Tibial nerve (tissue), 3 donors: Measurements from ENCODE around the gene ID4.

Experiments used
- POLR2A ChIP-seq, 2 donors: fragments of 450-650 bp; IDR thresholded peaks; one replicate each; pipeline ENCODE4 v1.6.1; 2017; ENCODE audit warnings: antibody characterized with exemption in 2 of 2, mild to moderate bottlenecking in 2 of 2, moderate library complexity in 2 of 2
- TF ChIP-seq, protein P1 (sequence below), 5 experiments: fragments of 200-600 bp in 3 of 5; fragments of 450-650 bp in 2 of 5; sonication (generic) in 3 of 5; IDR thresholded peaks; one replicate each; pipeline ENCODE4 v1.5.1; 2016 to 2019; ENCODE audit warnings: antibody characterized with exemption in 5 of 5, mild to moderate bottlenecking in 3 of 5, moderate library complexity in 2 of 5

DNA sequence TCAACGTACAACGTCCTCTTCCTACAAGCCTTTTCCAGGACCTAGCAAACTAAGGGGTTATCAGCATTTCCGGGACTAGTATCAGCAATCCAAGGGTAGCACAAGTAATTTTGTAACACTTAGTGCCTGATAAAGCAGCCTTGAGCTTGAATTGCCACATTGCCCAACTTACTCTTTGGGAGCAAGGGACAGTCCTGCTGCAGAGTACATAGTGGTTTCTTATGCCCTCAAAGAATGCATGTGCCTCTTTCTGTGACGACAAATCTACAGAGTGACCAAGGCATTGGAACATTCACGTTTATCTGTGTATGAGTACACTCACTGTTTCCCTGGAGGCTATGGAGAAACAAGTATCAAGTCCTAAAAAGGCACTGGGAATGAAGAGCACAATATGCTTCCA lies 3.2 kb upstream of the ID4 start:
- TF ChIP-seq, protein P1, sequence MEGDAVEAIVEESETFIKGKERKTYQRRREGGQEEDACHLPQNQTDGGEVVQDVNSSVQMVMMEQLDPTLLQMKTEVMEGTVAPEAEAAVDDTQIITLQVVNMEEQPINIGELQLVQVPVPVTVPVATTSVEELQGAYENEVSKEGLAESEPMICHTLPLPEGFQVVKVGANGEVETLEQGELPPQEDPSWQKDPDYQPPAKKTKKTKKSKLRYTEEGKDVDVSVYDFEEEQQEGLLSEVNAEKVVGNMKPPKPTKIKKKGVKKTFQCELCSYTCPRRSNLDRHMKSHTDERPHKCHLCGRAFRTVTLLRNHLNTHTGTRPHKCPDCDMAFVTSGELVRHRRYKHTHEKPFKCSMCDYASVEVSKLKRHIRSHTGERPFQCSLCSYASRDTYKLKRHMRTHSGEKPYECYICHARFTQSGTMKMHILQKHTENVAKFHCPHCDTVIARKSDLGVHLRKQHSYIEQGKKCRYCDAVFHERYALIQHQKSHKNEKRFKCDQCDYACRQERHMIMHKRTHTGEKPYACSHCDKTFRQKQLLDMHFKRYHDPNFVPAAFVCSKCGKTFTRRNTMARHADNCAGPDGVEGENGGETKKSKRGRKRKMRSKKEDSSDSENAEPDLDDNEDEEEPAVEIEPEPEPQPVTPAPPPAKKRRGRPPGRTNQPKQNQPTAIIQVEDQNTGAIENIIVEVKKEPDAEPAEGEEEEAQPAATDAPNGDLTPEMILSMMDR (IDR thresholded peaks at IDR 0.05), result no peak
- TF ChIP-seq POLR2A (IDR thresholded peaks at IDR 0.05), result no peak
